ENCODE data around the gene RGS17. TPM values are rescaled to one million over a fixed set of nuclear protein-coding genes. Genes with fewer than 3 reads are reported as not detected.
A peak's percentile ranks its signal among the peaks of the same experiment; 100 is the strongest.

The RGS17 gene
- total and polyA plus RNA-seq, 2 of the 13 experiments (the other 11 are each of a cell fraction or from before 2014, with no cell fraction given) = 0.04 TPM; not detected in 1

GRCh38 chr6:153002613-153003365 is 128.3 kb downstream of the RGS17 start, which contains the start of gene MTRF1L (continued):
- no peak for TF ChIP-seq PCBP2 (optimal IDR thresholded peaks at IDR 0.05; ENCODE audit: low read depth, low read length, poor library complexity, severe bottlenecking)
- no peak for TF ChIP-seq ATM (IDR thresholded peaks at IDR 0.05; ENCODE audit: borderline replicate concordance)
- TF ChIP-seq SUZ12 (IDR thresholded peaks at IDR 0.05; ENCODE audit: low read depth, low read length) = no peak
- TF ChIP-seq KMT2A (CRISPR knock-in tag; IDR thresholded peaks at IDR 0.05) = peak; percentile 86
- no peak; the same call in 1 of the 2 replicates for TF ChIP-seq ZNF589 (CRISPR knock-in tag; conservative IDR thresholded peaks at IDR 0.05)
- TF ChIP-seq, protein P1, sequence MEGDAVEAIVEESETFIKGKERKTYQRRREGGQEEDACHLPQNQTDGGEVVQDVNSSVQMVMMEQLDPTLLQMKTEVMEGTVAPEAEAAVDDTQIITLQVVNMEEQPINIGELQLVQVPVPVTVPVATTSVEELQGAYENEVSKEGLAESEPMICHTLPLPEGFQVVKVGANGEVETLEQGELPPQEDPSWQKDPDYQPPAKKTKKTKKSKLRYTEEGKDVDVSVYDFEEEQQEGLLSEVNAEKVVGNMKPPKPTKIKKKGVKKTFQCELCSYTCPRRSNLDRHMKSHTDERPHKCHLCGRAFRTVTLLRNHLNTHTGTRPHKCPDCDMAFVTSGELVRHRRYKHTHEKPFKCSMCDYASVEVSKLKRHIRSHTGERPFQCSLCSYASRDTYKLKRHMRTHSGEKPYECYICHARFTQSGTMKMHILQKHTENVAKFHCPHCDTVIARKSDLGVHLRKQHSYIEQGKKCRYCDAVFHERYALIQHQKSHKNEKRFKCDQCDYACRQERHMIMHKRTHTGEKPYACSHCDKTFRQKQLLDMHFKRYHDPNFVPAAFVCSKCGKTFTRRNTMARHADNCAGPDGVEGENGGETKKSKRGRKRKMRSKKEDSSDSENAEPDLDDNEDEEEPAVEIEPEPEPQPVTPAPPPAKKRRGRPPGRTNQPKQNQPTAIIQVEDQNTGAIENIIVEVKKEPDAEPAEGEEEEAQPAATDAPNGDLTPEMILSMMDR (CRISPR knock-in tag; IDR thresholded peaks at IDR 0.05) = 0 out of 2 replicates have a peak, but pooled peaks have one; percentile 10
- TF ChIP-seq ZBTB37 (CRISPR knock-in tag; IDR thresholded peaks at IDR 0.05) = no peak
- peak; percentile 68; the same call in 1 of the 2 replicates for TF ChIP-seq TP53 (CRISPR knock-in tag; conservative IDR thresholded peaks at IDR 0.05)
- no peak for TF ChIP-seq SMARCE1 (IDR thresholded peaks at IDR 0.05; ENCODE audit: borderline replicate concordance)
- TF ChIP-seq, protein P2, sequence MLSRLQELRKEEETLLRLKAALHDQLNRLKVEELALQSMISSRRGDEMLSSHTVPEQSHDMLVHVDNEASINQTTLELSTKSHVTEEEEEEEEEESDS (CRISPR knock-in tag; IDR thresholded peaks at IDR 0.05; ENCODE audit: borderline replicate concordance) = 0 out of 2 replicates have a peak, but pooled peaks have one; percentile 55
- TF ChIP-seq, protein P3, sequence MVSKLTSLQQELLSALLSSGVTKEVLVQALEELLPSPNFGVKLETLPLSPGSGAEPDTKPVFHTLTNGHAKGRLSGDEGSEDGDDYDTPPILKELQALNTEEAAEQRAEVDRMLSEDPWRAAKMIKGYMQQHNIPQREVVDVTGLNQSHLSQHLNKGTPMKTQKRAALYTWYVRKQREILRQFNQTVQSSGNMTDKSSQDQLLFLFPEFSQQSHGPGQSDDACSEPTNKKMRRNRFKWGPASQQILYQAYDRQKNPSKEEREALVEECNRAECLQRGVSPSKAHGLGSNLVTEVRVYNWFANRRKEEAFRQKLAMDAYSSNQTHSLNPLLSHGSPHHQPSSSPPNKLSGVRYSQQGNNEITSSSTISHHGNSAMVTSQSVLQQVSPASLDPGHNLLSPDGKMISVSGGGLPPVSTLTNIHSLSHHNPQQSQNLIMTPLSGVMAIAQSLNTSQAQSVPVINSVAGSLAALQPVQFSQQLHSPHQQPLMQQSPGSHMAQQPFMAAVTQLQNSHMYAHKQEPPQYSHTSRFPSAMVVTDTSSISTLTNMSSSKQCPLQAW (CRISPR knock-in tag; IDR thresholded peaks at IDR 0.05) = peak; percentile 82; the same call in 1 of the 2 replicates
- TF ChIP-seq, protein P4, sequence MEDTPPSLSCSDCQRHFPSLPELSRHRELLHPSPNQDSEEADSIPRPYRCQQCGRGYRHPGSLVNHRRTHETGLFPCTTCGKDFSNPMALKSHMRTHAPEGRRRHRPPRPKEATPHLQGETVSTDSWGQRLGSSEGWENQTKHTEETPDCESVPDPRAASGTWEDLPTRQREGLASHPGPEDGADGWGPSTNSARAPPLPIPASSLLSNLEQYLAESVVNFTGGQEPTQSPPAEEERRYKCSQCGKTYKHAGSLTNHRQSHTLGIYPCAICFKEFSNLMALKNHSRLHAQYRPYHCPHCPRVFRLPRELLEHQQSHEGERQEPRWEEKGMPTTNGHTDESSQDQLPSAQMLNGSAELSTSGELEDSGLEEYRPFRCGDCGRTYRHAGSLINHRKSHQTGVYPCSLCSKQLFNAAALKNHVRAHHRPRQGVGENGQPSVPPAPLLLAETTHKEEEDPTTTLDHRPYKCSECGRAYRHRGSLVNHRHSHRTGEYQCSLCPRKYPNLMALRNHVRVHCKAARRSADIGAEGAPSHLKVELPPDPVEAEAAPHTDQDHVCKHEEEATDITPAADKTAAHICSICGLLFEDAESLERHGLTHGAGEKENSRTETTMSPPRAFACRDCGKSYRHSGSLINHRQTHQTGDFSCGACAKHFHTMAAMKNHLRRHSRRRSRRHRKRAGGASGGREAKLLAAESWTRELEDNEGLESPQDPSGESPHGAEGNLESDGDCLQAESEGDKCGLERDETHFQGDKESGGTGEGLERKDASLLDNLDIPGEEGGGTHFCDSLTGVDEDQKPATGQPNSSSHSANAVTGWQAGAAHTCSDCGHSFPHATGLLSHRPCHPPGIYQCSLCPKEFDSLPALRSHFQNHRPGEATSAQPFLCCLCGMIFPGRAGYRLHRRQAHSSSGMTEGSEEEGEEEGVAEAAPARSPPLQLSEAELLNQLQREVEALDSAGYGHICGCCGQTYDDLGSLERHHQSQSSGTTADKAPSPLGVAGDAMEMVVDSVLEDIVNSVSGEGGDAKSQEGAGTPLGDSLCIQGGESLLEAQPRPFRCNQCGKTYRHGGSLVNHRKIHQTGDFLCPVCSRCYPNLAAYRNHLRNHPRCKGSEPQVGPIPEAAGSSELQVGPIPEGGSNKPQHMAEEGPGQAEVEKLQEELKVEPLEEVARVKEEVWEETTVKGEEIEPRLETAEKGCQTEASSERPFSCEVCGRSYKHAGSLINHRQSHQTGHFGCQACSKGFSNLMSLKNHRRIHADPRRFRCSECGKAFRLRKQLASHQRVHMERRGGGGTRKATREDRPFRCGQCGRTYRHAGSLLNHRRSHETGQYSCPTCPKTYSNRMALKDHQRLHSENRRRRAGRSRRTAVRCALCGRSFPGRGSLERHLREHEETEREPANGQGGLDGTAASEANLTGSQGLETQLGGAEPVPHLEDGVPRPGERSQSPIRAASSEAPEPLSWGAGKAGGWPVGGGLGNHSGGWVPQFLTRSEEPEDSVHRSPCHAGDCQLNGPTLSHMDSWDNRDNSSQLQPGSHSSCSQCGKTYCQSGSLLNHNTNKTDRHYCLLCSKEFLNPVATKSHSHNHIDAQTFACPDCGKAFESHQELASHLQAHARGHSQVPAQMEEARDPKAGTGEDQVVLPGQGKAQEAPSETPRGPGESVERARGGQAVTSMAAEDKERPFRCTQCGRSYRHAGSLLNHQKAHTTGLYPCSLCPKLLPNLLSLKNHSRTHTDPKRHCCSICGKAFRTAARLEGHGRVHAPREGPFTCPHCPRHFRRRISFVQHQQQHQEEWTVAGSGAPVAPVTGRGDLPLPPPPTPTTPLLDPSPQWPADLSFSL (CRISPR knock-in tag; IDR thresholded peaks at IDR 0.05) = no peak
- no peak for TF ChIP-seq SIN3A (IDR thresholded peaks at IDR 0.05; ENCODE audit: borderline replicate concordance, low read depth, low read length)
- TF ChIP-seq, protein P5, sequence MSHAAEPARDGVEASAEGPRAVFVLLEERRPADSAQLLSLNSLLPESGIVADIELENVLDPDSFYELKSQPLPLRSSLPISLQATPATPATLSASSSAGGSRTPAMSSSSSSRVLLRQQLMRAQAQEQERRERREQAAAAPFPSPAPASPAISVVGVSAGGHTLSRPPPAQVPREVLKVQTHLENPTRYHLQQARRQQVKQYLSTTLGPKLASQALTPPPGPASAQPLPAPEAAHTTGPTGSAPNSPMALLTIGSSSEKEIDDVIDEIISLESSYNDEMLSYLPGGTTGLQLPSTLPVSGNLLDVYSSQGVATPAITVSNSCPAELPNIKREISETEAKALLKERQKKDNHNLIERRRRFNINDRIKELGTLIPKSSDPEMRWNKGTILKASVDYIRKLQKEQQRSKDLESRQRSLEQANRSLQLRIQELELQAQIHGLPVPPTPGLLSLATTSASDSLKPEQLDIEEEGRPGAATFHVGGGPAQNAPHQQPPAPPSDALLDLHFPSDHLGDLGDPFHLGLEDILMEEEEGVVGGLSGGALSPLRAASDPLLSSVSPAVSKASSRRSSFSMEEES (CRISPR knock-in tag; IDR thresholded peaks at IDR 0.05) = peak; percentile 41; the same call in 1 of the 2 replicates
